Subcutaneous preadipocyte (primary cell): ENCODE data around the gene APLP1. TPM values are rescaled to one million over a fixed set of nuclear protein-coding genes. Genes with fewer than 3 reads are reported as not detected.

ENCODE experiments used
- small RNA-seq: library from RNA; depleted of rRNA; stranded (forward); fragments of <200 nt; gene quantifications from one replicate; pipeline ENCODE3, GENCODE V24; 2012
- total RNA-seq: library from RNA; depleted of rRNA; stranded (reverse); fragments of >200 nt; gene quantifications from 2 replicates; pipeline ENCODE4 v1.2.3, GENCODE V29; 2012

The APLP1 gene
- total RNA-seq, result 0.37 and 1.2 TPM in 2 replicates

GRCh38 chr19:35868172-35868822 is at the start of gene APLP1:
TSS of gene APLP1 (plus strand) at chr19:35868574. CDS start at chr19:35868637, 63 bp downstream.

GRCh38 chr19:35852029-35852780 is 16.2 kb upstream of the APLP1 start, which contains the start of gene NPHS1:
TSS of gene NPHS1 (minus strand) at chr19:35852504. CDS start at chr19:35851837, 667 bp downstream.

GRCh38 chr19:35856546-35857149 is 11.7 kb upstream of the APLP1 start, which contains the start of gene KIRREL2:
TSS of gene KIRREL2 (plus strand) at chr19:35856911. CDS start at chr19:35857120, 209 bp downstream.

GRCh38 chr19:35901854-35902661 is 33.7 kb downstream of the APLP1 start, which contains the start of gene HCST:
TSS of gene HCST (plus strand) at chr19:35902529. CDS start at chr19:35902594, 65 bp downstream.

GRCh38 chr19:35908010-35908441 is 39.7 kb downstream of the APLP1 start, which contains the start of gene TYROBP:
TSS of gene TYROBP (minus strand) at chr19:35908295. CDS start at chr19:35908228, 67 bp downstream.

Small RNA genes lying within 50 kb of the gene (small RNA-seq; reads per million reads assigned to genes)
- not detected for gene RN7SL402P

Other genes with a start within 250 kb of the APLP1 start
- 42.0 and 43.0 TPM in 2 replicates for gene RBM42, start 239.5 kb upstream of the APLP1 start, total RNA-seq
- gene ETV2, start 226.8 kb upstream of the APLP1 start, total RNA-seq, result 0.37 and 0.39 TPM in 2 replicates
- gene COX6B1, start 220.3 kb upstream of the APLP1 start, total RNA-seq, result 156 and 265 TPM in 2 replicates
- gene UPK1A, start 202.1 kb upstream of the APLP1 start, total RNA-seq, result not detected in 2 replicates
- gene ZBTB32, start 164.0 kb upstream of the APLP1 start, total RNA-seq, result not detected in 2 replicates
- gene KMT2B, start 150.6 kb upstream of the APLP1 start, total RNA-seq, result 7.3 and 7.8 TPM in 2 replicates
- gene IGFLR1, start 126.1 kb upstream of the APLP1 start, total RNA-seq, result 1.6 and 2.9 TPM in 2 replicates
- gene U2AF1L4, start 123.2 kb upstream of the APLP1 start, total RNA-seq, result 4.5 and 5.5 TPM in 2 replicates
- gene PSENEN, start 122.9 kb upstream of the APLP1 start, total RNA-seq, result 12.5 and 14.7 TPM in 2 replicates
- gene LIN37, start 120.0 kb upstream of the APLP1 start, total RNA-seq, result 14.3 and 16.2 TPM in 2 replicates
- 21.3 and 48.9 TPM in 2 replicates for gene HSPB6, start 111.5 kb upstream of the APLP1 start, total RNA-seq
- 7.7 and 12.7 TPM in 2 replicates for gene PROSER3, start 110.4 kb upstream of the APLP1 start, total RNA-seq
- gene ARHGAP33, start 93.0 kb upstream of the APLP1 start, total RNA-seq, result 5.9 and 6.3 TPM in 2 replicates
- gene PRODH2, start 55.7 kb upstream of the APLP1 start, total RNA-seq, result not detected in 2 replicates
- gene NPHS1, start 16.1 kb upstream of the APLP1 start, total RNA-seq, result not detected in 2 replicates
- under 0.01 TPM in 1 of 2 replicates, not detected in the other for gene KIRREL2, start 11.7 kb upstream of the APLP1 start, total RNA-seq
- gene NFKBID, start 32.0 kb downstream of the APLP1 start, total RNA-seq, result 4.4 and 6.1 TPM in 2 replicates
- gene HCST, start 34.0 kb downstream of the APLP1 start, total RNA-seq, result 0.37 and 0.59 TPM in 2 replicates
- gene TYROBP, start 39.7 kb downstream of the APLP1 start, total RNA-seq, result not detected in 2 replicates
- gene LRFN3, start 67.8 kb downstream of the APLP1 start, total RNA-seq, result 3.9 and 4.0 TPM in 2 replicates
- gene SDHAF1, start 126.6 kb downstream of the APLP1 start, total RNA-seq, result 14.9 and 18.0 TPM in 2 replicates
- under 0.01 TPM in 1 of 2 replicates, not detected in the other for gene SYNE4, start 140.2 kb downstream of the APLP1 start, total RNA-seq
- 12.7 and 14.3 TPM in 2 replicates for gene ALKBH6, start 145.6 kb downstream of the APLP1 start, total RNA-seq
- 5.5 and 6.2 TPM in 2 replicates for gene CLIP3, start 164.3 kb downstream of the APLP1 start, total RNA-seq
- 1.4 and 3.7 TPM in 2 replicates for gene THAP8, start 185.7 kb downstream of the APLP1 start, total RNA-seq
- 4.0 and 9.6 TPM in 2 replicates for gene WDR62, start 186.3 kb downstream of the APLP1 start, total RNA-seq
- not detected in 2 replicates for gene OVOL3, start 242.6 kb downstream of the APLP1 start, total RNA-seq
- 51.8 and 59.2 TPM in 2 replicates for gene POLR2I, start 246.3 kb downstream of the APLP1 start, total RNA-seq
- 96.8 and 161 TPM in 2 replicates for gene TBCB, start 246.9 kb downstream of the APLP1 start, total RNA-seq